PC-3 (cell line): ENCODE data around the gene LPIN2. TPM values are rescaled to one million over a fixed set of nuclear protein-coding genes. Genes with fewer than 3 reads are reported as not detected.

Experiments used
- ATAC-seq: fragments of 200-7000 bp; cut with Tn5 transposase; 2 replicates; pipeline ENCODE4 v1.9.1; 2020; ENCODE audit warnings: mild to moderate bottlenecking, moderate library complexity
- BruUV-seq: library from RNA; stranded (reverse); fragments of 400-500 nt; replicated peaks from 2 replicates; lab custom pipeline; 2021; lab: Mats Ljungman, UMichigan
- CTCF ChIA-PET: fragments of 300-600 bp; sonication (Branson Sonifier 250); formaldehyde crosslinking; loops from one replicate; lab custom pipeline; 2022; ENCODE audit warnings: antibody characterized with exemption; lab: Charles Lee
- POLR2A ChIA-PET: fragments of 300-600 bp; sonication (Branson Sonifier 250); formaldehyde crosslinking; loops from one replicate; lab custom pipeline; 2022; ENCODE audit warnings: antibody characterized with exemption; ENCODE audit not compliant: unreplicated experiment; lab: Charles Lee
- DNase-seq: peaks from one replicate; pipeline ENCODE4 v3.0.0-alpha.2; 2015
- H2AFZ ChIP-seq: fragments of 300-600 bp; sonication (generic); 2 replicates; pipeline ENCODE4 v1.6.0; 2016; ENCODE audit warnings: antibody characterized with exemption, low read length
- H3F3A ChIP-seq: fragments of 300-600 bp; sonication (generic); one replicate; pipeline ENCODE4 v1.6.0; 2017; ENCODE audit warnings: antibody characterized with exemption, low read length, control low read depth, mild to moderate bottlenecking; ENCODE audit not compliant: unreplicated experiment
- H3K27ac ChIP-seq: fragments of 300-600 bp; sonication (generic); 2 replicates; pipeline ENCODE4 v1.5.1; 2016; ENCODE audit warnings: mild to moderate bottlenecking, low read length
- H3K27me3 ChIP-seq: fragments of 300-600 bp; sonication (generic); 2 replicates; pipeline ENCODE4 v1.6.1; 2016; ENCODE audit warnings: low read length, mixed read lengths
- H3K36me3 ChIP-seq: fragments of 300-600 bp; sonication (generic); 2 replicates; pipeline ENCODE4 v1.6.1; 2016; ENCODE audit warnings: low read depth, mixed run types, low read length, mixed read lengths
- H3K4me1 ChIP-seq: fragments of 300-600 bp; sonication (generic); 2 replicates; pipeline ENCODE4 v1.5.1; 2016; ENCODE audit warnings: low read length; ENCODE audit not compliant: insufficient read depth
- H3K4me2 ChIP-seq: fragments of 300-600 bp; sonication (generic); 2 replicates; pipeline ENCODE4 v1.6.0; 2016; ENCODE audit warnings: low read length
- H3K4me3 ChIP-seq: fragments of 300-600 bp; sonication (generic); 2 replicates; pipeline ENCODE4 v1.5.1; 2016; ENCODE audit warnings: mild to moderate bottlenecking, low read length, mixed read lengths
- H3K79me2 ChIP-seq: fragments of 300-600 bp; sonication (generic); 2 replicates; pipeline ENCODE4 v1.6.1; 2017; ENCODE audit warnings: low read length, mixed read lengths
- H3K9ac ChIP-seq: fragments of 300-600 bp; sonication (generic); 2 replicates; pipeline ENCODE4 v1.6.0; 2016; ENCODE audit warnings: mild to moderate bottlenecking, low read length
- H3K9me2 ChIP-seq: fragments of 300-600 bp; sonication (generic); replicated peaks from 2 replicates; pipeline ENCODE4 v1.6.1; 2016; ENCODE audit warnings: mixed run types, low read length, mixed read lengths
- H3K9me3 ChIP-seq: fragments of 300-600 bp; sonication (generic); 2 replicates; pipeline ENCODE4 v1.6.1; 2016; ENCODE audit warnings: low read length, mixed read lengths
- H4K20me1 ChIP-seq: fragments of 300-600 bp; sonication (generic); 2 replicates; pipeline ENCODE4 v1.6.1; 2016; ENCODE audit warnings: low read length, mixed read lengths
- CTCF ChIP-seq: fragments of 300-600 bp; sonication (generic); conservative IDR thresholded peaks from 2 replicates; pipeline ENCODE4 v1.5.1; 2017; ENCODE audit warnings: antibody characterized with exemption, low read depth, mild to moderate bottlenecking, low read length
- EZH2 ChIP-seq: fragments of 300-600 bp; sonication (generic); IDR thresholded peaks from one replicate; pipeline ENCODE4 v1.6.1; 2017; ENCODE audit warnings: antibody characterized with exemption, mild to moderate bottlenecking, low read length; ENCODE audit not compliant: unreplicated experiment
- EZH2phosphoT487 ChIP-seq: fragments of 300-600 bp; sonication (generic); IDR thresholded peaks from 2 replicates; pipeline ENCODE4 v1.6.1; 2018; ENCODE audit warnings: mild to moderate bottlenecking, antibody characterized with exemption, low read length, borderline replicate concordance
- intact Hi-C: fragments of 100-400 bp; cut with micrococcal nuclease; formaldehyde crosslinking; loops from 2 replicates; pipeline ENCODE4 v1.9.0; 2023
- total RNA-seq: library from RNA; depleted of rRNA; stranded (reverse); fragments of >200 nt; gene quantifications from 2 replicates; pipeline ENCODE4 v1.2.3, GENCODE V29; 2014

The LPIN2 gene
- total RNA-seq, 1 experiment from 2014 or later: 9.8 TPM

GRCh38 chr18:3058328-3059191, 45.6 kb upstream of the LPIN2 start:
- Histone ChIP-seq H3K9me2 (no peaks in the 10 kb centered on the region), H4K20me1 (no peaks in the 10 kb centered on the region), H3K9me3 (no peaks in the 10 kb centered on the region), H3K36me3 (no peaks in the 10 kb centered on the region), H2AFZ (peak overlapping the region; percentile 15; the same call in 1 of the 2 replicates), H3F3A (no peaks in the 10 kb centered on the region), H3K27me3 (no peaks in the 10 kb centered on the region), H3K4me1 (peaks cover 10% of the 10 kb centered on the region), H3K79me2 (no peaks in the 10 kb centered on the region), H3K4me3 (no peak overlapping the region), H3K4me2 (no peak overlapping the region), H3K9ac (no peak overlapping the region), H3K27ac (no peak overlapping the region)
- CTCF ChIA-PET: interaction anchor here (1.3 kb wide), 1 partner anchor 21 kb away, joined by 9 read pairs; no protein-coding TSS in a partner anchor
- BruUV-seq: no TSS peak
- TF ChIP-seq EZH2phosphoT487 (no peak), CTCF (no peak), EZH2 (no peak)
- intact Hi-C loops: no loop called here
- peak; percentile 80 for ATAC-seq
- POLR2A ChIA-PET: no interaction called here
- peak; percentile 61 for DNase-seq

- Histone ChIP-seq H3K79me2 (no peaks in the 10 kb centered on the region), H3K36me3 (no peaks in the 10 kb centered on the region), H3K4me2 (no peak overlapping the region), H2AFZ (no peak overlapping the region), H3K9me2 (no peaks in the 10 kb centered on the region), H3K4me3 (no peak overlapping the region), H3K27ac (no peak overlapping the region), H3F3A (no peaks in the 10 kb centered on the region), H3K4me1 (peaks cover 10% of the 10 kb centered on the region), H4K20me1 (no peaks in the 10 kb centered on the region), H3K27me3 (no peaks in the 10 kb centered on the region), H3K9ac (no peak overlapping the region), H3K9me3 (no peaks in the 10 kb centered on the region)
- DNase-seq (no peak), ATAC-seq (no peak)
- CTCF ChIA-PET: no interaction called here
- no peak for TF ChIP-seq CTCF
- TF ChIP-seq EZH2phosphoT487: no peak
- no peak for TF ChIP-seq EZH2
- POLR2A ChIA-PET: no interaction called here
- intact Hi-C loops: no loop called here
- no TSS peak for BruUV-seq
Observed at GRCh38 chr18:3057526-3057925, 44.6 kb upstream of the LPIN2 start.

- Histone ChIP-seq H3K9me3 (no peaks in the 10 kb centered on the region), H2AFZ (no peak overlapping the region), H3F3A (no peaks in the 10 kb centered on the region), H3K9ac (no peak overlapping the region), H3K4me1 (peaks cover 10% of the 10 kb centered on the region), H3K27ac (no peak overlapping the region), H3K27me3 (no peaks in the 10 kb centered on the region), H4K20me1 (no peaks in the 10 kb centered on the region), H3K79me2 (no peaks in the 10 kb centered on the region), H3K4me2 (no peak overlapping the region), H3K4me3 (no peak overlapping the region), H3K36me3 (no peaks in the 10 kb centered on the region), H3K9me2 (no peaks in the 10 kb centered on the region)
- ChIA-PET POLR2A (no interaction called here), CTCF (no interaction called here)
- TF ChIP-seq EZH2phosphoT487: no peak
- TF ChIP-seq CTCF: no peak
- no peak for TF ChIP-seq EZH2
- no peak for DNase-seq
- intact Hi-C loops: no loop called here
- no peak for ATAC-seq
- no TSS peak for BruUV-seq
Observed at GRCh38 chr18:3056311-3056710, 43.4 kb upstream of the LPIN2 start.
